Measurements from ENCODE around the gene BRINP1. TPM values are rescaled to one million over a fixed set of nuclear protein-coding genes. Genes with fewer than 3 reads are reported as not detected.

The BRINP1 gene
- total and polyA plus RNA-seq, 2 of the 8 experiments (the other 6 are each of a cell fraction or from before 2014, with no cell fraction given), result 19.5 to 20.5 TPM

DNA sequence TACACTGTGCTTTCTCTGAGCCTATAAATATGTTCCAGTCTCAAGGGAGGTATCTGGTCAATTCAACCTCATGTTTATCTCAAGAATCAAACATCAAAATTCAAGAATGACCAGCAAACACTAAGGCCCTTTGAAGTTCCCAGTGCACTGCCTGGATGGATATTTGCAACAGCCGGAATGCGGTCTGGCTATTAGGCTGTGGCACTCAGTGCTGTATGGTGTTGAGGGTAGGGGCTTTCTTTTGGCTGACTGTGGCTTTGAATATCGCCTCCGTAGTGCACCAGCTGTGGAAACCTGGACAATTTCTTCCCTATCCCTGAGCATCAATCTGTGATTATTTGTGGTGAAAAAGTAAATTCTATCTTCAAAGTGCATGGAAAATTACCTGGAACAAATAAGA is 220.4 kb downstream of the BRINP1 start:
- H2AK5ac ChIP-seq (ENCODE audit: low read depth, low read length), result no peak overlapping the region
- H3K23me2 ChIP-seq (ENCODE audit: low read depth, low read length), result no peaks in the 10 kb centered on the region
- no peak overlapping the region for H2BK120ac ChIP-seq (replicated peaks; ENCODE audit: low read depth, low read length)
- H3K79me1 ChIP-seq (ENCODE audit: low read depth, low read length), result no peaks in the 10 kb centered on the region
- H3K9ac ChIP-seq (replicated peaks in 1 of 4; ENCODE audit: extremely low read depth in 1 of 4, low read depth in 3 of 4, low read length in 3 of 4), result no peak overlapping the region
- no peaks in the 10 kb centered on the region for H4K20me1 ChIP-seq (replicated peaks in 1 of 2; ENCODE audit: control insufficient read depth in 1 of 2, insufficient read depth in 2 of 2, low read length in 2 of 2)
- WGBS, 2 experiments (ENCODE audit: extremely low coverage in 1 of 2, insufficient coverage in 1 of 2, insufficient read length in 1 of 2, insufficient replicate concordance in 2 of 2, low coverage in 1 of 2, low lambda C conversion rate in 2 of 2, missing lambda C conversion rate in 1 of 2), result 68% methylated on average over 4 of the region's 4 CpGs; no CpG with 5 or more reads in 1 of the 2 experiments
- no peak overlapping the region for H4K5ac ChIP-seq (ENCODE audit: insufficient read length, low read depth, low read length)
- no peak overlapping the region for H3K4ac ChIP-seq (replicated peaks; ENCODE audit: insufficient read length, low read depth, low read length)
- H3K27ac ChIP-seq (ENCODE audit: low read depth, low read length), result no peak overlapping the region
- no peak overlapping the region for H2BK15ac ChIP-seq (ENCODE audit: low read length)
- no peak for DNase-seq (ENCODE audit: low read depth in 1 of 2, low spot score in 2 of 2)
- no peak overlapping the region for H3K14ac ChIP-seq (ENCODE audit: insufficient read length)
- H3K23ac ChIP-seq (ENCODE audit: insufficient read length), result no peak overlapping the region
- POLR2A ChIA-PET (ENCODE audit: partially characterized antibody), result no interaction called here
- no peak for FAIRE-seq
- H3K79me2 ChIP-seq (ENCODE audit: control insufficient read depth in 1 of 2, insufficient read depth in 2 of 2, low read length in 2 of 2), result no peaks in the 10 kb centered on the region
- no peak overlapping the region for H2BK5ac ChIP-seq (ENCODE audit: low read depth, low read length)
- CTCF ChIA-PET (ENCODE audit: partially characterized antibody), result no interaction called here
- no peaks in the 10 kb centered on the region for H3K9me3 ChIP-seq (ENCODE audit: insufficient read depth in 2 of 2, low read depth in 1 of 2, low read length in 1 of 2)
- no peak for TF ChIP-seq YY1 (IDR thresholded peaks at IDR 0.05; ENCODE audit: low read depth, low read length)
- TF ChIP-seq EZH2 (IDR thresholded peaks at IDR 0.05; ENCODE audit: low read depth, low read length, severe bottlenecking), result no peak
- no peak for TF ChIP-seq RBBP5 (IDR thresholded peaks at IDR 0.05; ENCODE audit: borderline replicate concordance, low read depth, low read length)
- TF ChIP-seq KDM1A (IDR thresholded peaks at IDR 0.05; ENCODE audit: borderline replicate concordance, low read length), result no peak
- TF ChIP-seq TEAD4 (IDR thresholded peaks at IDR 0.05; ENCODE audit: low read depth, low read length), result peak; percentile 46; the same call in 1 of the 2 replicates
- H3K4me2 ChIP-seq (ENCODE audit: insufficient read depth in 1 of 2, low read depth in 2 of 2, low read length in 2 of 2), result no peak overlapping the region
- no peaks in the 10 kb centered on the region for H3K36me3 ChIP-seq (ENCODE audit: control insufficient read depth in 2 of 4, insufficient read depth in 4 of 4, low read length in 3 of 4)
- H3K56ac ChIP-seq (replicated peaks; ENCODE audit: insufficient read length, low read depth, low read length), result no peak overlapping the region
- H3K27me3 ChIP-seq (replicated peaks in 1 of 4; ENCODE audit: control insufficient read depth in 3 of 4, extremely low read depth in 1 of 4, insufficient read depth in 3 of 4, low read length in 3 of 4), result no peaks in the 10 kb centered on the region
- no peak overlapping the region for H3K4me3 ChIP-seq (ENCODE audit: extremely low read depth in 1 of 4, insufficient read depth in 2 of 4, low read depth in 3 of 4, low read length in 4 of 4)
- no peak overlapping the region for H3K18ac ChIP-seq (ENCODE audit: extremely low read depth, low read length)
- H2BK20ac ChIP-seq (ENCODE audit: low read length), result no peak overlapping the region
- H2AFZ ChIP-seq (ENCODE audit: low read length), result no peak overlapping the region
- H3K4me1 ChIP-seq (replicated peaks in 1 of 4; ENCODE audit: control insufficient read depth in 3 of 4, insufficient read depth in 4 of 4, low read length in 3 of 4), result peaks cover 0 to 12% (median 4%) of the 10 kb centered on the region in 4 experiments; a peak in 4 of 7 replicates
- H2BK12ac ChIP-seq (ENCODE audit: low read depth, low read length), result no peak overlapping the region
- no peak overlapping the region for H4K8ac ChIP-seq (ENCODE audit: extremely low read depth, insufficient read depth, low read length)
- no peak overlapping the region for H4K91ac ChIP-seq (replicated peaks; ENCODE audit: insufficient read length, low read length)
